ENCODE results near the gene UBE3C. TPM values are rescaled to one million over a fixed set of nuclear protein-coding genes. Genes with fewer than 3 reads are reported as not detected.

Gene UBE3C
- total RNA-seq, 2 donors from 2014 or later, result 49.0 to 72.0 TPM

DNA sequence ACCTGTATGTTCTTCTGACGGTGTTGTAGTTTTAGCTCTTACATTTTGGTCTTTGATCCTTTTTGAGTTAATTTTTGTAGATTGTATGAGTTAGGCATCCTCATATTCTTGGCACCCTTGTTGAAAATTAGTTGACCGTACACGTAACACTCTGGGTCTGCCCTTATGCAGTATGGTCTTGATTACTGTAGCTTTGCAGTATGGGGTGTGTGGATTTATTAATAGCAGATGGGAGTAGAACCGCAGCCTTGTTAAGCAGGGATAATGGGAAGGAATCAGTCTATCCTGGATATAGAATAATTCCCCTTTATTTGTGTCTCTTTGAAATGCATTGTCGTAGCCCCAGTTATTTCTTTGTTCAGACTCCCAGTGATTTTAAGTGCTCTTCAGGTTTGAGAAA, 95.5 kb downstream of the UBE3C start:
- TF ChIP-seq POLR2AphosphoS5 (IDR thresholded peaks at IDR 0.05) (no peak), POLR2A (IDR thresholded peaks at IDR 0.05) (no peak)
- TF ChIP-seq, protein P1, sequence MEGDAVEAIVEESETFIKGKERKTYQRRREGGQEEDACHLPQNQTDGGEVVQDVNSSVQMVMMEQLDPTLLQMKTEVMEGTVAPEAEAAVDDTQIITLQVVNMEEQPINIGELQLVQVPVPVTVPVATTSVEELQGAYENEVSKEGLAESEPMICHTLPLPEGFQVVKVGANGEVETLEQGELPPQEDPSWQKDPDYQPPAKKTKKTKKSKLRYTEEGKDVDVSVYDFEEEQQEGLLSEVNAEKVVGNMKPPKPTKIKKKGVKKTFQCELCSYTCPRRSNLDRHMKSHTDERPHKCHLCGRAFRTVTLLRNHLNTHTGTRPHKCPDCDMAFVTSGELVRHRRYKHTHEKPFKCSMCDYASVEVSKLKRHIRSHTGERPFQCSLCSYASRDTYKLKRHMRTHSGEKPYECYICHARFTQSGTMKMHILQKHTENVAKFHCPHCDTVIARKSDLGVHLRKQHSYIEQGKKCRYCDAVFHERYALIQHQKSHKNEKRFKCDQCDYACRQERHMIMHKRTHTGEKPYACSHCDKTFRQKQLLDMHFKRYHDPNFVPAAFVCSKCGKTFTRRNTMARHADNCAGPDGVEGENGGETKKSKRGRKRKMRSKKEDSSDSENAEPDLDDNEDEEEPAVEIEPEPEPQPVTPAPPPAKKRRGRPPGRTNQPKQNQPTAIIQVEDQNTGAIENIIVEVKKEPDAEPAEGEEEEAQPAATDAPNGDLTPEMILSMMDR (IDR thresholded peaks at IDR 0.05), result no peak
- Histone ChIP-seq H3K9me3 (no peaks in the 10 kb centered on the region), H3K4me3 (no peak overlapping the region), H3K27ac (no peak overlapping the region), H3K27me3 (replicated peaks; ENCODE audit: insufficient read depth) (no peaks in the 10 kb centered on the region), H3K4me1 (replicated peaks) (no peaks in the 10 kb centered on the region), H3K36me3 (no peaks in the 10 kb centered on the region)
- no peak for DNase-seq (ENCODE audit: low spot score)
- 97% methylated on average over 5 of the region's 5 CpGs for WGBS
- intact Hi-C loops (cut with DNase I), result no loop called here

DNA sequence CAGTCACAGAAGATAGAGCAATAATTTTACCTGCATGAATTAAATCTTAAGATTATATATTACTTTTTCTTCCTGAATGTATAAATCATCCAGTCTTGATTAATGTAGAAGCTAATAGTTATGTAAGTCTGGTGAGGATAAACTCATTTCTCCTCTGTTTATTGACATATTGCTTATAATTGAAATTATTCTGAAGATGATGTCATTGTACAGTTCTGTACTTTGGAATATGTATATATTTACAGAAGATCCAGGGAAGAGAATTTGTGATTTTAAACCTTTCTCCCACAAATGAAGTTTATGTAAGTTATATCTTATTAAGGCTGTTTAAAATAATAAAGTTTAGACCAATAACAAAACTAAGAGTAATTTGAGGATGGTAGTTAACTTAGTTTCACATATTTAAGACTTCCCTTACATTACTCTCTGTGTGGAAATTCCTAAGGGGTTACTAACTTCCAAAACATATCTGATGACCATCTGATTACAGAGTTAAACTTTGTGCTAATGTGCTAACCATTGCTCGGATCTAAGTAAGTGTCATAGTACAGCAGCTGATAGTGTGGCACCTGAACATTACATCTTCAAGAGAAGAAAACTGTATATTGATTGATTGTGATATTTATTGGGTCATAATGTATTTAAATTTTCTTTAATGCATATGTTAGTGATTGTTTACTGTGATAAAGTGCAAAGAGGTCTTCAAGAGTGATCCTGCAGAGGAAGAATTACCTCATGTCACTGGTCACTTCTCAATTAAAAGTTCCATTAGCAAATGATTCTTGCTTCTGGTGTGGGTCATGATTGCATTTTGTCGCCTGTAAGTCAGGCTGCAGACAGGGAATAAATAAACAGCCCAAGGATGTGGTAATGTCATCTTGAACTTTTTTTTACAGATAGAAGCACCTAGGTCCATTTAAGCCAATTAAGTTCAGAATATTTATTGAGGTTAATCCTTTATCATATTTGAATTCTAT, 96.9 kb downstream of the UBE3C start:
- intact Hi-C loops (cut with DNase I), result no loop called here
- no peaks in the 10 kb centered on the region for H3K36me3 ChIP-seq

DNA sequence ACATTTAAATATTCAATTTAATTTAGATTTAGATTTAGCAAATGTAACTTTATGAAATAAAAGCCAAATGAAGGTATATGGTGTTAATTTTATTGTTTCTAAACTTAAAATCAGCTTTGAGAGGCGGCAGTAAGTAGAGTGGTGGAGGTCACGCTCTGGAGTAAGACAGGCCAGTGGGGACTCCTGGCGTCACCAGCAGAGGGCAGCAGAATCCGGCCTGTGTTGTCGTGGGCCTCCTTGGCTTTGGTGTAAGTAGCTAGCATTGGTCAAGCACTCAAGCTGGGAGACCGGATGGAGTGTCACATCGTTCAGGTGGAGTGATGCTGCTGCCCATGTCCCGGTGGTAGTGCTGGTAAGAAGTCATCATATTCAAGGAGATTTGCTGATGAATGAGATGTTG, 99.4 kb downstream of the UBE3C start:
- 95% methylated on average over 8 of the region's 8 CpGs for WGBS
- H3K4me3 ChIP-seq, result no peak overlapping the region
- no peaks in the 10 kb centered on the region for H3K36me3 ChIP-seq
- DNase-seq (ENCODE audit: low spot score), result no peak
- H3K27me3 ChIP-seq (replicated peaks; ENCODE audit: insufficient read depth), result no peaks in the 10 kb centered on the region
- TF ChIP-seq POLR2AphosphoS5 (IDR thresholded peaks at IDR 0.05), result no peak
- no peak for TF ChIP-seq POLR2A (IDR thresholded peaks at IDR 0.05)
- TF ChIP-seq, protein P1 (IDR thresholded peaks at IDR 0.05), result no peak
- no peaks in the 10 kb centered on the region for H3K4me1 ChIP-seq (replicated peaks)
- H3K27ac ChIP-seq, result no peak overlapping the region
- H3K9me3 ChIP-seq, result no peaks in the 10 kb centered on the region
- intact Hi-C loops (cut with DNase I), result no loop called here

More for the DNA sequence above, 96.9 kb downstream of the UBE3C start:
- DNase-seq (ENCODE audit: low spot score), result no peak
- TF ChIP-seq, protein P1 (IDR thresholded peaks at IDR 0.05), result no peak
- Histone ChIP-seq H3K9me3 (no peaks in the 10 kb centered on the region), H3K4me3 (no peak overlapping the region), H3K27ac (no peak overlapping the region), H3K4me1 (replicated peaks) (no peaks in the 10 kb centered on the region), H3K27me3 (replicated peaks; ENCODE audit: insufficient read depth) (no peaks in the 10 kb centered on the region)
- WGBS, result 76% methylated on average over 2 of the region's 2 CpGs

DNA sequence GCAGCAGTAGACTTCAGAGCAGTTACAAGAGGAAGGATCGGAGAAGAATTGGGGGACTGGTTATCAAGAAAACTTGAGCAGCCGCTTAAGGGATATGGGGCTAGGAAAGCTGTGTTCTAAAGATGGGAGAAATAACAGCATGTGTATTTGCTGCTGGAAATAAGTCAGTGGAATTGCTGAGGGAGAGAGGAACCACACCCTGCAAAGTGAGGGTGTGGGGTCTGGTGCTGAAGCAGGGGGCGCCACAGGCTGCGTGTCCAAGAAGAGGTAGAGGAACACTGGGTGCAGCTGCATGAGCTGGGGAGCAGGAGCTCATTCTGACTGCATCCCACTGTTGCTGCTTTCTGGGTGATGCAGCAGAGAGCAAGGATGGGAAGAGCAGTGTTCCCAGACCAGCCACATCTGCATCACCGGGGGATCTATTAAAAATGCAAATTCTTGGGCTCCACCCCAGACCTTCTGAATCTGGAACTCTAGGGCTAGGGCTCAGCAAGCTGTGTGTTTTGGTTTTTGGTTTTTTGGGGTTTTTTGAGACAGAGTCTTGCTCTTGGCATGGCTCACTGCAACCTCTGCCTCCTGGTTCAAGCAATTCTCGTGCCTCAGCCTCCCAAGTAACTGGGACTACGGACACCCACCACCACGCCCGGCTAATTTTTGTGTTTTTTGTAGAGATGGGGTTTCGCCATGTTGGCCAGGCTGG, 101.0 kb downstream of the UBE3C start:
- no peak overlapping the region for H3K4me3 ChIP-seq
- no peak for DNase-seq (ENCODE audit: low spot score)
- no peak overlapping the region for H3K27ac ChIP-seq
- intact Hi-C loops (cut with DNase I), result no loop called here
- no peaks in the 10 kb centered on the region for H3K36me3 ChIP-seq
- WGBS, result 98% methylated on average over 10 of the region's 10 CpGs
- TF ChIP-seq POLR2A (IDR thresholded peaks at IDR 0.05), result no peak
- TF ChIP-seq POLR2AphosphoS5 (IDR thresholded peaks at IDR 0.05), result no peak
- TF ChIP-seq, protein P1 (IDR thresholded peaks at IDR 0.05), result no peak
- no peaks in the 10 kb centered on the region for H3K27me3 ChIP-seq (replicated peaks; ENCODE audit: insufficient read depth)
- H3K4me1 ChIP-seq (replicated peaks), result no peaks in the 10 kb centered on the region
- H3K9me3 ChIP-seq, result no peaks in the 10 kb centered on the region

All from prostate gland (tissue), 2 donors.